ENCODE data around the gene BIN1. TPM values are rescaled to one million over a fixed set of nuclear protein-coding genes. Genes with fewer than 3 reads are reported as not detected.

The BIN1 gene
- total RNA-seq, 4 donors from 2014 or later, result 41.5 to 112 (median 57.8) TPM

DNA sequence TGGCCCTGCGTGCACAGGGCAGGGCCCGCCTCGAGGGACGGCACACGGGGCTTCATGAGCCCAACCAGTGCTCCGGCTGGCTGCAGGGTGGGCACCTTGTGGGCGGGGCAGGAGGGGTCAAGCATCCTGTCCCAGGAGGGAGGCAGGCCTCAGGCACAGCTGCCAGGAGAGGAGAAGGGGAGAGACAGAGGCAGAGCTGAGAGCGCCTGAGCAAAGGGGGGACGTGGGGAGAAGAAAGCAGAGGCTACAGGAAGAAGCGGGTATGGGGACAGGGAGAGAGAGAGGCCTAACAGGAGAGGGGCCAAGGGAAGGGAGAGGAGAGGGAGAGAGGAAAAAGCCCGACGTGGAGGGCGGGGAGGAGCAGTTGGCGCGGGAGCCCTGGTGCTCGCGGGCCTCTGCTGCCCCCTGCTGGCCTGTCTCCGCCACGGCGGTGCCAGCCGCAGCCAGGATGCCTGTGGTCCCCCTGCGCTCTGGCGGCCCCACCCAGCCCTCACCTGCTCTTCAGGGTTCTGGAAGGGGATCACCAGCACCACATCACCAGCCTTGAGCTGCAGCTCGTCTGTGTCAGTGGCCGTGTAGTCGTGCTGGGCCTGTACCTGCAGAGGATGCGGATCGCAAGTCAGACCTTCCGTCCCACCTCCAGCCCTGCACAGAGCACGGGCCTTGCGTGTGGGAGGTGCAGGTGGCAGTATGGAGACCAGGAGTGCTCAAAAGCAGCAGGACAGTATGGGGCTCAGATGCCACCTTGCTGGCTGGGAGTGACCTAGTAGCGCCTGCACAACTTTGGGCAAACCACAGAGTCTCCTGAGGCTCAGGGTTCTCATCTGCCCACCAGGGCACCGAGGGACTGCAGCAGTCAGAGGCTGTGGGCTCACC is 56.8 kb downstream of the BIN1 start:
- Histone ChIP-seq H3K27ac (peak overlapping the region in 1 of 2 donors; percentile 18), H3K27me3 (no peaks in the 10 kb centered on the region), H3K4me3 (no peak overlapping the region), H3K9me3 (no peaks in the 10 kb centered on the region), H3K36me3 (no peaks in the 10 kb centered on the region), H3K4me1 (peaks cover 0 to 7% of the 10 kb centered on the region in 2 donors)
- intact Hi-C loops (cut with DNase I; ENCODE audit: low total_unique reads), result no loop called here
- peak; percentile 59 to 77 for DNase-seq
- TF ChIP-seq, protein P1, sequence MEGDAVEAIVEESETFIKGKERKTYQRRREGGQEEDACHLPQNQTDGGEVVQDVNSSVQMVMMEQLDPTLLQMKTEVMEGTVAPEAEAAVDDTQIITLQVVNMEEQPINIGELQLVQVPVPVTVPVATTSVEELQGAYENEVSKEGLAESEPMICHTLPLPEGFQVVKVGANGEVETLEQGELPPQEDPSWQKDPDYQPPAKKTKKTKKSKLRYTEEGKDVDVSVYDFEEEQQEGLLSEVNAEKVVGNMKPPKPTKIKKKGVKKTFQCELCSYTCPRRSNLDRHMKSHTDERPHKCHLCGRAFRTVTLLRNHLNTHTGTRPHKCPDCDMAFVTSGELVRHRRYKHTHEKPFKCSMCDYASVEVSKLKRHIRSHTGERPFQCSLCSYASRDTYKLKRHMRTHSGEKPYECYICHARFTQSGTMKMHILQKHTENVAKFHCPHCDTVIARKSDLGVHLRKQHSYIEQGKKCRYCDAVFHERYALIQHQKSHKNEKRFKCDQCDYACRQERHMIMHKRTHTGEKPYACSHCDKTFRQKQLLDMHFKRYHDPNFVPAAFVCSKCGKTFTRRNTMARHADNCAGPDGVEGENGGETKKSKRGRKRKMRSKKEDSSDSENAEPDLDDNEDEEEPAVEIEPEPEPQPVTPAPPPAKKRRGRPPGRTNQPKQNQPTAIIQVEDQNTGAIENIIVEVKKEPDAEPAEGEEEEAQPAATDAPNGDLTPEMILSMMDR (IDR thresholded peaks at IDR 0.05), result peak; percentile 80 to 96 (median 92)
- no peak for TF ChIP-seq POLR2A (IDR thresholded peaks at IDR 0.05)

DNA sequence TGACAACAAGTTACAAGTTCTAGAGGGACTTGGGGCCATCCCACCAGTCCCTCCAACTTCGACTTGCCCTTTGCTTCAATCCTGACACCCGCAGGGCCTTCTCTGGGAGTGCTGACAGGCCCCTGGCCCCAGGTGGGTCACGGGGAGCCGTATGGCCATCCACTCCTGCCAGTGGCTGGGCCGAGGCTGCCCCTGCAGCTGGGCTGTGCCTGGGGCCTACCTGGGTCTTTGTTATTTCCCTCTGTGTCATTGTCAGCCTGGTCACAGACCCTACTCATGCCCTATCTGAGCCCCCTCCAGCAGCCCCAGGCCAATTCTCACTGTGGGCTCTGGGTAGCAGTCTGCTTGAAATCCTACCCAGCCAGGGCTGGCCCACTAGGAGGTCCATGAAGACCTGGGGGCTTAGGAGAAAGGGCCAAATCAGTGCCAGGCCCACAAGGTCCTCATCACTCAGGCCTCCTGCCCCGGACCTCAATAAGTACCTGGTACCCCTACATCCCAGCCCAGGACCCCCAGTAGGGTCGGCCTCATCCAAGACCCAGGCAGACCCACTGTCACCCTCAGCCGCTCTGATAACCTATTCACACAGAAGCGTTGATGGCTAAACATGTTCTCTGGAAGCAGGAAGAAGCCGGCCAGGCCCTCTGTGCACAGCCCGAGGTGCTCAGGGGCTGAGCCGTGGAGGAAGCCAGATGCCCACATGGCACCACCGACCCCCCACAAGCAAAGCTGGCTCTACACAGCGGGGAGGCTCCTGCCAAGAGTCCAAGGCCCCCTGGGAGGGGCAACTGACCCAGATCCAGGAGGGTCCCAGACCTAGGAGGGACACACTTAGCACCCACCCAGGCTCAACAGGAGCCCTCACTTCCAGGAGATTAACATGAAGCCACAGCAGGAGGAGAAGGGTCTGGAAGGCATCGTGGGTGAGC is 57.7 kb downstream of the BIN1 start:
- H3K27me3 ChIP-seq, result no peaks in the 10 kb centered on the region
- H3K36me3 ChIP-seq, result no peaks in the 10 kb centered on the region
- peak overlapping the region in 1 of 2 donors; percentile 18 for H3K27ac ChIP-seq
- DNase-seq, result peak; percentile 16 to 20
- intact Hi-C loops (cut with DNase I; ENCODE audit: low total_unique reads), result no loop called here
- H3K4me3 ChIP-seq, result no peak overlapping the region
- peaks cover 0 to 7% of the 10 kb centered on the region in 2 donors for H3K4me1 ChIP-seq
- no peak for TF ChIP-seq POLR2A (IDR thresholded peaks at IDR 0.05)
- TF ChIP-seq, protein P1 (IDR thresholded peaks at IDR 0.05), result no peak
- no peaks in the 10 kb centered on the region for H3K9me3 ChIP-seq

DNA sequence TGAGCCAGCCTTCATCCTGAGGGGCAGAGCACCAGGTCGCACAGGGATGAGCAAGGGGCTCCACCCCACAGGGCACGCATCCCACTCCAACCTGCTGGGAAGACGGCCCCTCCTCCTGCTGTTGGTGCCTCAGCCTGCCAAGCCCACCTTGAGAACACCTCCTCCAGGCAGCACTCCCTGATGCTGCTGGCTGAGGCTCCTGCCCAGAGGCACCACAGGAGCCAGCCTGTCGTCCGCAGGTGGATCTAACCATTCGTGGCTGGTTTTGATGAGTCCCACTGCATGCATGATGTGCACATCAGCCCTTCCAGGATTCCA is 58.4 kb downstream of the BIN1 start:
- no peak for TF ChIP-seq POLR2A (IDR thresholded peaks at IDR 0.05)
- no peak for DNase-seq
- Histone ChIP-seq H3K27ac (no peak overlapping the region), H3K4me3 (no peak overlapping the region), H3K27me3 (no peaks in the 10 kb centered on the region), H3K4me1 (peaks cover 0 to 7% of the 10 kb centered on the region in 2 donors), H3K9me3 (no peaks in the 10 kb centered on the region), H3K36me3 (no peaks in the 10 kb centered on the region)
- intact Hi-C loops (cut with DNase I; ENCODE audit: low total_unique reads), result no loop called here

DNA sequence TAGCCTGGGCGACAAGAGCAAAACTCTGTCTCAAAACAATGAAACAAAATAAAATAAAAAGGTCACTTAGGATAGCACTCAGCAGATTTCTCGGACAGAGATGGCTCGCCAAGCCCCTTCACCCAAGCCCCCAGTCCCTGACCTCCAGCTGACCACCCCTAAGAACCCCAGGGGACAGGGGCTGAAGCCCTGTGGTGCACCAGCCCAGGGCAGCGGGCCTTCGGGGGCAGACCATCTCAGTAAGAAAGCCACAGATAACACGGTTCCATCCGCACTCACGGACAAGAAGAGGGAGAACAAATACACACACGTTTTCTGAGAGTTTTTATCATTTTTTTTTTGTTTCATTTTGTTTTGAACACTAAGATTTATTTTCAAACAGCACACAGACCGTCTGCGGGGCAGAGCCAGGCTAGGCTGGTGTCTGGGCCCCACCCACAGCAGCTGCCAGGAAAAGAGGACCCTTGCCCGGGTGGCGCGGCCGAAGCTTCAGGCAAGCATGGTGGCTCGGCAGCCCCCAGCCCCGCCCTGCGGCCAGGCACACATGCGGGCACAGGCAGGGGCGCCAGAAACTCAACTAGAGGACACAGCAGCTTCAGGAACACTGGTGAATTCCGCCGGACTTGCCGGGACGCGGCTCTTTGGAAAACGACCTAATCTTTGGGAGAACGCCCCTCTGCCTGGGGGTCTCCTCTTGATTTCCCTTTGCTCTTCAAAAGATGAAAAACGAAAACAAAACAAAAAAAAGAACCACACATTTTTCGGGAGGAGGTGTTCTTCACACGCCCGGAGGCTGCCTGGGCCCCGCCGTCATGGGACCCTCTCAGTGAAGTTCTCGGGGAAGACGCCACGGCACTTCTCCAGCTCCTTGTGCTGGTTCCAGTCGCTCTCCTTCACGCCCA is 59.0 kb downstream of the BIN1 start:
- no peak overlapping the region for H3K27ac ChIP-seq
- peaks cover 0 to 7% of the 10 kb centered on the region in 2 donors for H3K4me1 ChIP-seq
- no peak overlapping the region for H3K4me3 ChIP-seq
- H3K27me3 ChIP-seq, result no peaks in the 10 kb centered on the region
- H3K9me3 ChIP-seq, result no peaks in the 10 kb centered on the region
- DNase-seq, result peak in 1 of 2 donors; percentile 17
- TF ChIP-seq, protein P1 (IDR thresholded peaks at IDR 0.05), result no peak
- TF ChIP-seq POLR2A (IDR thresholded peaks at IDR 0.05), result no peak
- intact Hi-C loops (cut with DNase I; ENCODE audit: low total_unique reads), result no loop called here
- H3K36me3 ChIP-seq, result no peaks in the 10 kb centered on the region

DNA sequence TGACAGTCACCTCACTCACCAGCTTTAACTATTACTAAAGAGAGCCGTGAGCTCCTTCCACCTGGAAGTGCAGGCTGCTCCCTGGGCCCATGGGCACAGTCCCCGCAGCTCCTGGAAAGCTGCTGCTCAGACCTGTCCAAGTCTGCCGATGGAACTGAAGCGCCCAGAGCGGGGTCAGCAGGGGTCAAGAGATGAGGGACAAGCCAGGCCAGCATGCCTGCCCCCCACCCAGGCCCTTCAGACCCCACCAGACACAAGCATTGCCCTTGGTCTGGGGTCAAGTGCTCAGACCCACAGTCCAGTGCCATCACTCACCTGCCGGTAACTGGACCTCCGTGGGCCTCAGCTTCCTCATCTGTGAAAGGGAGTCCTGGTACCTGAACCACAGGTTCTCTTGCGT is 59.9 kb downstream of the BIN1 start:
- no peak overlapping the region for H3K27ac ChIP-seq
- H3K4me1 ChIP-seq, result peaks cover 0 to 7% of the 10 kb centered on the region in 2 donors
- no peaks in the 10 kb centered on the region for H3K9me3 ChIP-seq
- no peak overlapping the region for H3K4me3 ChIP-seq
- DNase-seq, result peak in 1 of 2 donors; percentile 18
- H3K27me3 ChIP-seq, result no peaks in the 10 kb centered on the region
- intact Hi-C loops (cut with DNase I; ENCODE audit: low total_unique reads), result no loop called here
- no peaks in the 10 kb centered on the region for H3K36me3 ChIP-seq
- TF ChIP-seq POLR2A (IDR thresholded peaks at IDR 0.05), result no peak
- TF ChIP-seq, protein P1 (IDR thresholded peaks at IDR 0.05), result no peak
